HCT116 (cell line): ENCODE results near the gene ZSWIM7. TPM values are rescaled to one million over a fixed set of nuclear protein-coding genes. Genes with fewer than 3 reads are reported as not detected.

Experiments used
- CEBPB ChIP-seq: IDR thresholded peaks from 2 replicates; pipeline ENCODE4 v1.6.1; 2012; ENCODE audit warnings: low read depth
- EZH2 ChIP-seq: fragments of 200-600 bp; sonication (generic); IDR thresholded peaks from 2 replicates; pipeline ENCODE4 v1.6.1; 2017; ENCODE audit warnings: antibody characterized with exemption, mixed run types
- POLR2A ChIP-seq: IDR thresholded peaks from 2 replicates; pipeline ENCODE4 v1.7.0; 2011; ENCODE audit warnings: borderline replicate concordance; ENCODE audit not compliant: insufficient read depth, insufficient read length; ENCODE audit errors: extremely low read depth
- RAD21 ChIP-seq: IDR thresholded peaks from 2 replicates; pipeline ENCODE4 v1.6.1; 2012; ENCODE audit warnings: low read depth, mild to moderate bottlenecking
- SP1 ChIP-seq: IDR thresholded peaks from 2 replicates; pipeline ENCODE4 v1.6.1; 2012; ENCODE audit warnings: low read depth
- SRF ChIP-seq: IDR thresholded peaks from 2 replicates; pipeline ENCODE4 v1.6.1; 2012; ENCODE audit warnings: low read depth
- TCF7L2 ChIP-seq: IDR thresholded peaks from 2 replicates; pipeline ENCODE4 v1.7.0; 2011; ENCODE audit warnings: borderline replicate concordance, inconsistent platforms; ENCODE audit not compliant: insufficient read depth, insufficient read length; ENCODE audit errors: extremely low read depth
- YY1 ChIP-seq: IDR thresholded peaks from 2 replicates; pipeline ENCODE4 v1.6.1; 2011; ENCODE audit warnings: low read length, low read depth, moderate library complexity, mild to moderate bottlenecking; ENCODE audit not compliant: insufficient replicate concordance; ENCODE audit errors: extremely low read depth
- total RNA-seq: library from RNA; stranded (reverse); gene quantifications from one replicate; pipeline ENCODE4 v1.2.1, GENCODE V29; 2021; ENCODE audit not compliant: unreplicated experiment
- TF ChIP-seq, protein P1 (sequence below): IDR thresholded peaks from 2 replicates; pipeline ENCODE4 v1.6.1; 2011; ENCODE audit warnings: mild to moderate bottlenecking, low read length, moderate library complexity; ENCODE audit not compliant: insufficient replicate concordance; ENCODE audit errors: extremely low read depth
- TF ChIP-seq, protein P2 (sequence below): IDR thresholded peaks from 2 replicates; pipeline ENCODE4 v1.6.1; 2012; ENCODE audit warnings: low read depth
- TF ChIP-seq, protein P3 (sequence below): IDR thresholded peaks from 2 replicates; pipeline ENCODE4 v1.6.1; 2012

Gene ZSWIM7
- total RNA-seq, 1 experiment from 2014 or later = 33.5 TPM

DNA sequence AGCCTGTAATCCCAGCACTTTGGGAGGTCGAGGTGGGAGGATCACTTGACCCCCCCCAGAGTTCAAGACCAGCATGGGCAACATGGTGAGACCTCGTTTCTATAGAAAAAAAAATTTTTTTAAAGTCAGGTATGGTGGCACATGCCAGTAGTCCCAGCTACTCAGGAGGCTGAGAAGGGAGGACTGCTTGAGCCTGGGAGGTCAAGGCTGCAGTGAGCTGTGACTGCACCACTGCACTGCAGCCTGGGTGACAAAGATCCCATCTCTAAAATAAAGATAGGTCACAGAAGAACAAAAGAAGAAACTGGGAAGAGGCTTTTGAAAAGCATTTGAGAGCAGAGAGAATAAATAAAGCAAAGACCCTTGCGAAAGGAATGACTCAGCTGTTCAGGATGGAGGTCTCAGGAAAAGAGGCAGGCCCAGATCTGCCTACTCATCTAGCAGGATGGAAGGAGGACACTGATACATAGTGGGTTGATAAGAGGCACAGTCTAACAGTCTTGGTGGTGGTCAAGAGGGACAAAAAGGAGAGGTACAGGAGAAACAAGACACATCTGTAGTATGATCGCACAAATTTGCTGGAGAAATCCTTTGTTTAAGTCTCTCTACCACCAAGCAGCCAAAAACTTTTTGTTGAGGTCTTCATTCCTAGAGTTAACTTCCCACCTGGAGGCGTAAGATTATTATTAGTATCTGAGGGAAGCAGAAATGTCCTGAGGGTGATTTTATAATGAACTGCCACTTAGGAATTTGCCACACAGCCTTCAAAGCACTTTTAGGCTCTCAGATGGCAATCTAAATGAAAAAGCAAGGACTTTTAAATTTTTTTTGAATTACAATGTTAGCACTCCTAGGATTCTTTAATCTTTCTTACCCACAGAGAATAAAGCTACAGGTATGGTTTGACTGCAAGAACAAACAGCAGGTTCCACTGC, 17.6 kb downstream of the ZSWIM7 start (continued):
- no peak for TF ChIP-seq TCF7L2
- no peak for TF ChIP-seq EZH2
- TF ChIP-seq, protein P1, sequence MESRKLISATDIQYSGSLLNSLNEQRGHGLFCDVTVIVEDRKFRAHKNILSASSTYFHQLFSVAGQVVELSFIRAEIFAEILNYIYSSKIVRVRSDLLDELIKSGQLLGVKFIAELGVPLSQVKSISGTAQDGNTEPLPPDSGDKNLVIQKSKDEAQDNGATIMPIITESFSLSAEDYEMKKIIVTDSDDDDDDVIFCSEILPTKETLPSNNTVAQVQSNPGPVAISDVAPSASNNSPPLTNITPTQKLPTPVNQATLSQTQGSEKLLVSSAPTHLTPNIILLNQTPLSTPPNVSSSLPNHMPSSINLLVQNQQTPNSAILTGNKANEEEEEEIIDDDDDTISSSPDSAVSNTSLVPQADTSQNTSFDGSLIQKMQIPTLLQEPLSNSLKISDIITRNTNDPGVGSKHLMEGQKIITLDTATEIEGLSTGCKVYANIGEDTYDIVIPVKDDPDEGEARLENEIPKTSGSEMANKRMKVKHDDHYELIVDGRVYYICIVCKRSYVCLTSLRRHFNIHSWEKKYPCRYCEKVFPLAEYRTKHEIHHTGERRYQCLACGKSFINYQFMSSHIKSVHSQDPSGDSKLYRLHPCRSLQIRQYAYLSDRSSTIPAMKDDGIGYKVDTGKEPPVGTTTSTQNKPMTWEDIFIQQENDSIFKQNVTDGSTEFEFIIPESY = no peak
- TF ChIP-seq POLR2A = no peak
- no peak for TF ChIP-seq RAD21
- TF ChIP-seq, protein P2, sequence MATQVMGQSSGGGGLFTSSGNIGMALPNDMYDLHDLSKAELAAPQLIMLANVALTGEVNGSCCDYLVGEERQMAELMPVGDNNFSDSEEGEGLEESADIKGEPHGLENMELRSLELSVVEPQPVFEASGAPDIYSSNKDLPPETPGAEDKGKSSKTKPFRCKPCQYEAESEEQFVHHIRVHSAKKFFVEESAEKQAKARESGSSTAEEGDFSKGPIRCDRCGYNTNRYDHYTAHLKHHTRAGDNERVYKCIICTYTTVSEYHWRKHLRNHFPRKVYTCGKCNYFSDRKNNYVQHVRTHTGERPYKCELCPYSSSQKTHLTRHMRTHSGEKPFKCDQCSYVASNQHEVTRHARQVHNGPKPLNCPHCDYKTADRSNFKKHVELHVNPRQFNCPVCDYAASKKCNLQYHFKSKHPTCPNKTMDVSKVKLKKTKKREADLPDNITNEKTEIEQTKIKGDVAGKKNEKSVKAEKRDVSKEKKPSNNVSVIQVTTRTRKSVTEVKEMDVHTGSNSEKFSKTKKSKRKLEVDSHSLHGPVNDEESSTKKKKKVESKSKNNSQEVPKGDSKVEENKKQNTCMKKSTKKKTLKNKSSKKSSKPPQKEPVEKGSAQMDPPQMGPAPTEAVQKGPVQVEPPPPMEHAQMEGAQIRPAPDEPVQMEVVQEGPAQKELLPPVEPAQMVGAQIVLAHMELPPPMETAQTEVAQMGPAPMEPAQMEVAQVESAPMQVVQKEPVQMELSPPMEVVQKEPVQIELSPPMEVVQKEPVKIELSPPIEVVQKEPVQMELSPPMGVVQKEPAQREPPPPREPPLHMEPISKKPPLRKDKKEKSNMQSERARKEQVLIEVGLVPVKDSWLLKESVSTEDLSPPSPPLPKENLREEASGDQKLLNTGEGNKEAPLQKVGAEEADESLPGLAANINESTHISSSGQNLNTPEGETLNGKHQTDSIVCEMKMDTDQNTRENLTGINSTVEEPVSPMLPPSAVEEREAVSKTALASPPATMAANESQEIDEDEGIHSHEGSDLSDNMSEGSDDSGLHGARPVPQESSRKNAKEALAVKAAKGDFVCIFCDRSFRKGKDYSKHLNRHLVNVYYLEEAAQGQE = no peak
- TF ChIP-seq SRF = no peak
- TF ChIP-seq YY1 = no peak
- TF ChIP-seq, protein P3, sequence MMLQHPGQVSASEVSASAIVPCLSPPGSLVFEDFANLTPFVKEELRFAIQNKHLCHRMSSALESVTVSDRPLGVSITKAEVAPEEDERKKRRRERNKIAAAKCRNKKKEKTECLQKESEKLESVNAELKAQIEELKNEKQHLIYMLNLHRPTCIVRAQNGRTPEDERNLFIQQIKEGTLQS = no peak
- peak; percentile 9; the same call in 1 of the 2 replicates for TF ChIP-seq SP1
- 0 out of 2 replicates have a peak, but pooled peaks have one; percentile 32 for TF ChIP-seq CEBPB
